Superior temporal gyrus (tissue), 1 donor: ENCODE results near the gene B3GAT2.
"Not testable (repeated sequence)": the region's sequence is repeated elsewhere in the genome, so short reads cannot be mapped to it uniquely, and the experiment has no call there.

Source experiments
- DNase-seq: peaks from one replicate; pipeline ENCODE4 v3.0.0-alpha.2; 2016; ENCODE audit errors: extremely low spot score

Gene B3GAT2

GRCh38 chr6:70956451-70957283 is at the start of gene B3GAT2:
Gene B3GAT2 (minus strand): TSS chr6:70957060. CDS start chr6:70956429, 631 bp downstream.
- DNase-seq = peak; percentile 17

GRCh38 chr6:70998148-70998547 is 41.3 kb upstream of the B3GAT2 start:
- no peak for DNase-seq

- DNase-seq = no peak
These were observed 40.5 kb upstream of the B3GAT2 start for GRCh38 chr6:70997379-70997778.

GRCh38 chr6:70996106-70996505 is 39.2 kb upstream of the B3GAT2 start:
- no peak for DNase-seq

GRCh38 chr6:70995411-70995810 is 38.6 kb upstream of the B3GAT2 start:
- no peak for DNase-seq

- no peak for DNase-seq
These were observed 34.4 kb upstream of the B3GAT2 start for GRCh38 chr6:70991253-70991652.

- no peak for DNase-seq
These were observed 28.3 kb upstream of the B3GAT2 start for GRCh38 chr6:70985156-70985555.

GRCh38 chr6:70982747-70983146 is 25.9 kb upstream of the B3GAT2 start:
- DNase-seq = no peak

- DNase-seq = no peak
These were observed 23.9 kb upstream of the B3GAT2 start for GRCh38 chr6:70980727-70981126.

- no peak for DNase-seq
These were observed 16.7 kb upstream of the B3GAT2 start for GRCh38 chr6:70973604-70974003.

- no peak for DNase-seq
These were observed 10.2 kb upstream of the B3GAT2 start for GRCh38 chr6:70967049-70967448.

- DNase-seq = no peak
These were observed 391 bp upstream of the B3GAT2 start for GRCh38 chr6:70957284-70957617.

GRCh38 chr6:70956191-70956450 is 739 bp downstream of the B3GAT2 start:
- DNase-seq = no peak

GRCh38 chr6:70955441-70956190 is 1.2 kb downstream of the B3GAT2 start:
- peak; percentile 75 for DNase-seq

GRCh38 chr6:70954750-70955149 is 2.1 kb downstream of the B3GAT2 start:
- DNase-seq = no peak

GRCh38 chr6:70954176-70954575 is 2.7 kb downstream of the B3GAT2 start:
- no peak for DNase-seq

GRCh38 chr6:70952608-70953165 is 4.2 kb downstream of the B3GAT2 start:
- peak; percentile 30 for DNase-seq

GRCh38 chr6:70944321-70944720 is 12.5 kb downstream of the B3GAT2 start:
- not testable (repeated sequence) for DNase-seq

- DNase-seq = no peak
These were observed 23.0 kb downstream of the B3GAT2 start for GRCh38 chr6:70933853-70934252.

GRCh38 chr6:70905742-70906141 is 51.1 kb downstream of the B3GAT2 start:
- no peak for DNase-seq

- DNase-seq = no peak
These were observed 53.0 kb downstream of the B3GAT2 start for GRCh38 chr6:70903665-70904452.

- DNase-seq = no peak
These were observed 55.5 kb downstream of the B3GAT2 start for GRCh38 chr6:70901324-70901723.
